Keratinocyte (primary cell): ENCODE results near the gene DIABLO.

Experiments
- EZH2 ChIP-seq: IDR thresholded peaks from one replicate; pipeline ENCODE4 v1.6.1; 2012; ENCODE audit warnings: inconsistent platforms, mild to moderate bottlenecking, low read length, moderate library complexity
- TF ChIP-seq, protein P1 (sequence below), 3 experiments: IDR thresholded peaks in 1 of 3; conservative IDR thresholded peaks in 1 of 3; optimal IDR thresholded peaks in 1 of 3; 2 replicates in 2 of 3; 3 replicates in 1 of 3; pipeline versions ENCODE3 to v1.5.1; 2011; ENCODE audit warnings: low read length in 3 of 3, mild to moderate bottlenecking in 3 of 3, moderate library complexity in 2 of 3, control low read depth in 1 of 3, inconsistent platforms in 1 of 3; ENCODE audit not compliant: insufficient read depth in 2 of 3; ENCODE audit errors: extremely low read depth in 1 of 3

DNA sequence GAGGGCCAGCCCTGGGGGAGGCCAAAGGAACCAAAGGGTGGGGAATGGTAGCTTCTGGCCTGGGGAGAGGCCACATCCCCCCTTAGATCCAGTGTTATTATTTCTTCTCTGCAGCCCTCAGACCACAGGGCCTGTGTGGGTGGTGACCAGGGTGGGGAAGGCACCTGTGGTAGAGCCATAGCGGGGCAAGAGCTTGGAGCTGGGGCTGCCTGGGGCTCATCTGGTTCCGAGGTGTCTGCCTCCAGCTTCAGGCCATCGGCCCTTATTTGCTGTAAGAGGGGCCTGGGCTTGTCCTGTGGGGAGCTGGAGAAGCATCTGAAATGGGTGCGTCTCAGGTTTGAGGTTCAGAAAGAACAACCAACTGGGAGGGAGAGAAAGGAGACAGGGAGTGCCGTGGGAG lies 24.5 kb downstream of the DIABLO start:
- TF ChIP-seq, protein P1, sequence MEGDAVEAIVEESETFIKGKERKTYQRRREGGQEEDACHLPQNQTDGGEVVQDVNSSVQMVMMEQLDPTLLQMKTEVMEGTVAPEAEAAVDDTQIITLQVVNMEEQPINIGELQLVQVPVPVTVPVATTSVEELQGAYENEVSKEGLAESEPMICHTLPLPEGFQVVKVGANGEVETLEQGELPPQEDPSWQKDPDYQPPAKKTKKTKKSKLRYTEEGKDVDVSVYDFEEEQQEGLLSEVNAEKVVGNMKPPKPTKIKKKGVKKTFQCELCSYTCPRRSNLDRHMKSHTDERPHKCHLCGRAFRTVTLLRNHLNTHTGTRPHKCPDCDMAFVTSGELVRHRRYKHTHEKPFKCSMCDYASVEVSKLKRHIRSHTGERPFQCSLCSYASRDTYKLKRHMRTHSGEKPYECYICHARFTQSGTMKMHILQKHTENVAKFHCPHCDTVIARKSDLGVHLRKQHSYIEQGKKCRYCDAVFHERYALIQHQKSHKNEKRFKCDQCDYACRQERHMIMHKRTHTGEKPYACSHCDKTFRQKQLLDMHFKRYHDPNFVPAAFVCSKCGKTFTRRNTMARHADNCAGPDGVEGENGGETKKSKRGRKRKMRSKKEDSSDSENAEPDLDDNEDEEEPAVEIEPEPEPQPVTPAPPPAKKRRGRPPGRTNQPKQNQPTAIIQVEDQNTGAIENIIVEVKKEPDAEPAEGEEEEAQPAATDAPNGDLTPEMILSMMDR (optimal IDR thresholded peaks at IDR 0.05 in 1 of 3, IDR thresholded peaks at IDR 0.05 in 1 of 3, conservative IDR thresholded peaks at IDR 0.05 in 1 of 3; ENCODE audit: extremely low read depth in 1 of 3, insufficient read depth in 2 of 3, low read length in 3 of 3), result no peak
- TF ChIP-seq EZH2, result no peak
